GM19452 (cell line): Measurements from ENCODE around the gene ITGA7.

Experiments
- ATAC-seq: cut with Tn5 transposase; IDR thresholded peaks from one replicate; pipeline ENCODE4 v1.9.1; 2021; ENCODE audit not compliant: unreplicated experiment

ITGA7 gene

DNA sequence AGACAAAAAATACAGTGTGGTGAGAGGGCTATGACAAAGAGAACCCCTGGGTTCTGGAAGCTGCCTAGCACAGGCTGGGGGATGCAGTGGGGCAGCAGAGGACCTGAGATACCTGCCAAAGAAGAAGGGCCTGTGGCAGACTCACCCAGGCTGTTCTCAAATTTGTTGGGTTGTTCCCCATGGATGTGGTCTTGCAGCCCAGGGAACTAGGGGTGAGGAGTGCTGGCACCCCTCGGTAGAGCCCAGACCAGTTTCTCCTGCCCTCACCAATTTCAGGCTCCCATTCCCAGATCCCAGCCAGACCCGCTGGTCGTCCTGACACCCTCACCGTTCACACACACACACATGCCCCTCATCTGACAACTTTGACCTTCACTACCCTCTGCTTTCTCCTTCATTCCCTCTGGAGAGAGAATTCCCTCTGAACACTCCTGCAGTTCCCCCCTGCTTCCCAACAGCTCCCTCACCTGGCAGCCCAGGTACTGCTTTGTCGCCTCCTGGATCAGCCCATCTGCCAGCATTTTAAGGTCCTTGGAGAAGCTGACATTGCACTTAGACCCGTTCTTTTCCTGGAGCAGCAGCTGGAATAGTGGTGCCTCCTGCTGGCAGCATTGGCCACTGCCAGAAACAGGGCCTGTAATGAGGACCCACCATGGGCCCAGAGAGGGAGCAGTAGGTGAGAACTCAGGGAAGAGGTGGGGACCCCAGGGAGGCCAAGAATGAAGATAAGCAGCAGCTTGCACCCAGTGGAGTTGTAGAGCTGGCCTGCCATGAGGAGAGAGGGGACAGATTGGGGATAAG is 29.3 kb upstream of the ITGA7 start:
- ATAC-seq: no peak

DNA sequence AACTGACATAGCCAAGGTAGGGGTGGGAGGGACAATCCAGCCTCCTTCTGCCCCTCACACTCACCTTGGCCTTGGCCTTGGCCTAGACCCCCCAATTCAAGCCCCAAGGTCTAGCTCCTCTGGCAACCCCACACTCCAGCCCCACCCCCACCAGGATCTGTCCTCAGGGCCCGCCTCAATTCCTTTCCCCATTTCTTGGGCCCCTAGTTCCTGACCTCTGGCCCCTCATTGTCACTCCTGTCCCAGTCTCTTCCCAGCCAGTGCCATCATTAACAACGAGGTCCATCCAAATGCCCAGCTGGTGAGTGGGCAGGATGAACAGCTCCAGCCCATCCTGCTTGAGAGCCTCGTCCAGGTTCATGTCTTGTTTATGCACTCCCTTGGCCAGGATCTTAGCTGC is 28.4 kb upstream of the ITGA7 start:
- no peak for ATAC-seq

DNA sequence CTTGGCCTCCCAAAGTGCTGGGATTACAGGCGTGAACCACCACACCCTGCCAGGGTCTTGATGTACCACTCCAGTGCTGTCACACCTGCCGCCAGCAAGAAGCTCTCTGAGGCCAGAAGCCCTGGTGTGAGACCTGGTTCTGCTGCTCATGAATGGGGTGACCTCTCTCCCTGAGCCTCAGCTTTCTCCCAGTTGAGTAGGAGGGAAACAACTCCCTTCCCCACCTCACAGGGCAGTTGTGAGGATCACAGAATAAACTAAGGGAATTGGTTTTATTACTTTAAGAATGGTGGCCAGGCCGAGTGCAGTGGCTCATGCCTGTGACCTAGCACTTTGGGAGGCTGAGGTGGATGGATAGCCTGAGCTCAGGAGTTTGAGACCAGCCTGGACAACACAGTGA is 26.9 kb upstream of the ITGA7 start:
- ATAC-seq: no peak

DNA sequence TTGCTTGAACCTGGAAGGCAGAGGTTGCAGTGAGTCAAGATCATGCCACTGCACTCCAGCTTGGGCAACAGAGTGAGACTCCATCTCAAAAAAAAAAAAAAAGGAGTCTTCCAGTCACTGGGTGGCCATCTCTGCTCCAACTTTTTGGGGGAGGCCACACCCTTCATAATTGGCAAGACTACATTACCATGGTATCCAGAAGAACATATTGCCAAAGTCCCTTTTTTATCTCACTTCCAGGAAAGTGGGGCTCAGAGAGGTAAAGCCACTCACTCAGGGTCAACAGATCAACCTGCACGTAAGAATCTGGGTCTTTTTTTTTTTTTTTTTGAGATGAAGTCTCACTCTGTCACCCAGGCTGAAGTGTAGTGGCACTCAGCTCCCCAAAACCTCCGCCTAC is 26.2 kb upstream of the ITGA7 start:
- ATAC-seq: no peak

DNA sequence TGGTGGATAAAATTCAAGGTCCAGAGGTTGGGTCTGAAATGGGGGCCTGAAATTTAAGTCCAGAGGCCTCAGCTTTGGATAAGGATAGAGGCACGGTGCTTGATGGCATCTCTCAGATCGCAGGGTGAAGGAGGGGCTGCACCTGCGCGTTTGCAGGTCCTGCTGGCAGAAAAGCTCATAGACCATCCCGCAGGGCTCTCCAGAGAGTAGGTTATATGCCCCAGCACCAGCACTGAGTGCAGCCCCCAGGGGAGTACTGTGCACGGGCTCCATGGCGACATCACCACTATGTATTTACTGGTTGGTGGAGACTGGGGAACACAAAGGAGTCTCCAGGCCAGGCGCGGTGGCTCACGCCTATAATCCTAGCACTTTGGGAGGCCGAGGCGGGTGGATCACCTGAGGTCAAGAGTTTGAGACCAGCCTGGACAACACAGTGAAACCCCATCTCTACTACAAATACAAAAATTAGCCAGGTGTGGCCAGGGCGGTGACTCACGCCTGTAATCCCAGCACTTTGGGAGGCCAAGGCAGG is 25.4 kb upstream of the ITGA7 start:
- ATAC-seq: no peak

DNA sequence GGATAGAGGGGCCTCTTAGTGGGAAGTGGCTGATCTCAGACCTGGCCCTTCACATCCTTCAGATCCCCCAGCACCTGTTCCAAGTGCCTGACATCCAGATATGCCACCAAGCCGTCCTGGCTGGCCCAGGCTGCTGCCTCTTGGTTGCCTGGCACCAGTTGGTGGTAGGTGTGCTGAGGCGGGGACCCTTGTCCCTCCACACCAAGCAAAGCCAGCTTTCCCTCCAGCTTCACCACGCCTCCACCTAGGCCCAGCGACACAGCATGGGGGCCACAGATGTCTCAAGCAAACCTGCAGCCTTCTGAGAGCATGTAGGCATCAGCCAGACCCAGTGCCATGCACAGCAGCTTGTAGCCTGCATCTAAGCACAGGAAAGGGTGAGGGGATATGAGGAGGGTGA is 24.6 kb upstream of the ITGA7 start:
- no peak for ATAC-seq

DNA sequence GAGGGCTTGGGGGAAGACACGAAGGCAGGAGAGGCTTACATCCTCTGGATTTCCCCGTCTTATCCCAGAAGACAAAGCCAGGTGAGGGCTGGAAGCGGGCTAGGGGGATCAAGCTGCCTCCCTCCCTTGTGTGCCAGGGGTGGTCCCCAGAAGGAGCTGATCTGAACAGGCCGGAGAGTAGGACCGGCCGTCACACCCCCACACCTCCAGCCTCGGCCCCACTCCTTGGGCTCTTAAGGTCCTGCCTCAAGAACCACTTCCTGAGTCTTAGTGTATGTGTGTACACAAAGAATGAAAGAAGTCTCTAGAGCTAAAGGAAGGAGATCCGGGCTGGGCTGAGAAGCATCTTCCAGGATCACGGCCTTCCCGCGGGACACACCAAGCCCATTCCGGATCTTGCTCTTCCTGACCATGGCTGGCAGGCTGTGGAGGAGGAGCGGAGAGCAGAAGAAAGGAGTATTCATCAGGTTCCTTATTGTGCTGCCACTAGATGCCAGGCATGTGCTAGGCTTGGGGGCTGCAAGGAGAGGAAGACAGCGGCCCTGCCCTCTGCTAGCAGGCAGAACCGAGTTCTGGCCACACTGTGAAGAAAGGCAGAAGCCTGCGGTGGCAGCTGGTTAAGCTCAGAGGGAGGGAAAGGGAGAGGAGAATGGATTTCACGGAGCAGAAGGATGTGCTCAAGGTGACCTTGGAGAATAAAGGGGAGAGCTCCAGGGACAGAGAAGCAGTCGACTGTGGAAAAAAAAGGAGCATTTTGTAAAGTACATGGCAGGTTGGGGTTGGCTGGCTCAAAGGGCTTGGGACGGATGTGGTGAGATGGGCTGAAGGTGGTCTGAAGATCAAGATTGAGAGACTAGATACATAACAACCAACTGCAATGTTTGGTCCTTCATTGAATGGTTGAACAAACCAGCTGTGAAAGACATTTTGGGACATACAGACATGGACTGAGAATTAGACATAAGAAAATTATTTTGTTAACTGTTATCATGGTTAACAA is 22.4 kb upstream of the ITGA7 start:
- peak; percentile 42 for ATAC-seq

DNA sequence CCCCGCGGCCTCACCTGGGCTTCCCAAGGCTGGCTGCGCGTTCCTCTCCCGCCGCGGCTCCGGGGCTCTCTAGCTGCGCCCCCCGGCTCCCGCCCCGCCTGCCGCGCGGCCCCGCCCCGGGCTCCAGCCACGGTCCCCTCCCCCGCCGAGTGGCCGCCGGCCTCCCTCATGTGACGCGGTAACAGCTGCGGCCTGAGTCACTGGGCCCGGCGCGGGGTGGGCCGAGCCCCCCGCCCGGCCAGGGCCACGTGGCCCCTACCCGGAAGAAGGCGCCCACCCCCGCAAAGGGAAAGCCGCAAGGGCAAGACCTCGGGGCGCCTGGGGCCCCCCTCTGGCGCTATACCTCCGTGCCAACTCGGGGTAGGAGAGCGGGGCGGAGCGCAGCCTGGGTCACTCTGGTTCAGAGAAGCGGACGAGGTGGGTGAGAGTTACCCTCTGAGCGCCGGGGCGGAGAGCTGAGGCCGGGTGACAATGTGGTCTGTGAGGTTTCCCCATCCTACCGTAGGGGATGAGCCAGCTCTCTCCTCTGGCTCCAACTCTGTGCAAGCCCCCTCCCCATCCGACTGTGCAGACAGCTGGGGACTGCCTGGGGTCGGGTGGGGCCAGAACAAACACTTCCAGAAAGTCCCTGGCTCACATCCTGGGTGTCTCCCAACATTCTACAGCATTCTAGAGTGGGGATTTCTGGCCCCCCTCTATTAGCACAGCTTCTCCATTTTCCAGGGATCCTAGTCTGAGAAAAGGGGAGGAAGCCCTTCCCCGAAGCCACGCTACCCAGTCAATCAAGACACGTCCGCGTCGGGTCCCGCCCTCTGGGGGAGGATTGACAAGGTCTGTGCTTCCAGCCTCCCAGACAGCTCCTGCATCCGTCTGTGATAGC is 21.5 kb upstream of the ITGA7 start, which contains the start of gene CD63:
Gene CD63, minus strand, starts transcription at position 71 of the 880 bp plus-strand sequence. CDS start 668 bp downstream, outside the sequence.
- peak; percentile 55 for ATAC-seq

DNA sequence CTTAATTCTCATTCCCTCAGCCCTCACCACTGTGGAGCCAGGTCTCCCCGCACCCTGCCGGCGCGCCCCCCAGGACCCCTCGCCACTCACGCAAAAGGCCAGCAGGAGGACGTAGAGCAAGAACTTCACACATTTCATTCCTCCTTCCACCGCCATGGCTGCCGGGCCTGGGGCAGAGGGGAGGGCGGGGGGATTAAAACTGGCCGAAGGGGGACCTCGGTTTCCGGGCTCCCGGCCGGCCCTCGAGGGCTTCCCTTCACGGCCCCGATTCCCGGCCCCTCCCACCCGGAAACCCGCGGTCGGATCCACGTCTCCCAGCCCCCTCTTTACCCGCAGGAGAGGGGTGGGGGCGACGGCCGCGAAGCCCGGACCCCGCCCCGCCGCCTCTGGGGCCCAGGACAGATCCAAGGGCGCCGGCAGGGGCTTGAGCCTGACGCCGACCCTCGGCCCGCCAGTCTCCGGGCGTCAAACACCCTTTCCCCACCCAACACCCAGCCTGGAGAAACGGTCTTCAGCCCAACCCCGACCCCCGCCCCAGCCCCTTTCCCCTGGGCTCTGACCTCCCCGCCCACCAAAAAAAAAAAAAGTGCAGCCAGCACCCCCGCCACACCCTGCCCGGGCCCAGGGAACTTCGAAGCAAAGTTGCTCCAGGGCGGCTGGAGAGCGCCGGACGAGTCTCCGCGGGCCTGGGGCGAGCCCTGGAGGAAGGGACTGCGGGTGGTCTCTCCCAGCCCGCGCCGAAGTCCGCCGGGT is 20.7 kb upstream of the ITGA7 start:
- ATAC-seq: peak; percentile 23

DNA sequence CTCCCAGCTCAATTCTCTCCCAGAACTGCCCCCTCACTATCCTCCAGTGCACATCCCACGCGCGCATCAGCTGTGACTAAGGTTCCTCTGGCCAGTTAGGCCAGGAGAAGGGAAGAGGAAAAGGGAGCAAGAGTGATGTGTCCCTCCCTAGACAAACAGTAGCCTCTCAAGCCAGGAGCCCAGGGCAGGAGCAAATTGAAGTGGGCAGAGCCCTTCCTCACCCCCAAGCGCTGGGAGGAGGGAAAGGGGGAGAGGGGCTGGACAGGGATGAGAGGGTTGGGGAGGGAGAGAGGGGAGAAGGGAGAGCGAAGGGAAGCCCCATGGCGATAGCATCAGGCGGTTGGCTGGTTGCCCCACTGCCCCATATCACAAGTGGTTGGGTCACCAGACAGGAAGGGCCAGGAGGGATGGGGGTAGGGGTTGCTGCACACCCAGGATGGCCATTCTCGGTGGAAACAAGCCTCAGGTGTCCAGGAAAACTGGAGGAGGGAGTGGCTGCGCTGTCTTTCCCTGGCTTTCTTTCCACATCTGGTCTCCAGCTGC is 20.0 kb upstream of the ITGA7 start:
- ATAC-seq: no peak

DNA sequence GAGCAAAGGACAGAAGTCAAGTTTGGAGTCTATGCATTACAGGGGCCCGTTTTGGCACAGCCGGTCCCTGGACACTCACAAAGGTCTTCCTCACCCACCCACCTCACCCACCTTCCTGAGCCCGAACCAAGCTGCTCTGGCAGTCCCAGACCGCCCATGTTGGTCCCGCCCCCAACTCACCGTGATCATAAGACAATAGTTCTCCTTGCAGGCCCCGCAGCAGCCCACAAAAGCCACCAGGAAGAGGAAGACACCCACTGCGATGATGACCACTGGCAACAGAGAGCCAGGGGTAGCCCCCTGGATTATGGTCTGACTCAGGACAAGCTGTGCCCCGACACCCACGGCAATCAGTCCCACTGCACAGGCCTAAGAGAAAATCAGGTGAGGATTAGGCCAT is 19.3 kb upstream of the ITGA7 start:
- no peak for ATAC-seq

DNA sequence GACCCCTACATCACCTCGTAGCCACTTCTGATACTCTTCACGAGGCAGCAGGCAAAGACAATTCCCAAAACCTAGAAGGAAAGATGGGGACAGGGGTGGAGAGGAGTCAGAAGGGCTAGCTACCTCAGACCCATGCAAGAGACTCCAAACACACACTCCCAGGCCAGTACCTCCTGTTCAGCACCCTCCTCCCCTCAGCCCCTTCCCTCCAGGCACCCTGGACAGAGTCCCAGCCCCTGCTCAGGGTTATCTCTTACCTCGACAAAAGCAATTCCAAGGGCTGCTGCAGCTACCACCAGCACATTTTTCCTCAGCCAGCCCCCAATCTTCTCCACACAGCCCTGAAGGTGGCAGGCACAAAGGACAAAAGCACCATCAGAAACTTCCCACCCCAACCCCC is 17.9 kb upstream of the ITGA7 start:
- no peak for ATAC-seq

DNA sequence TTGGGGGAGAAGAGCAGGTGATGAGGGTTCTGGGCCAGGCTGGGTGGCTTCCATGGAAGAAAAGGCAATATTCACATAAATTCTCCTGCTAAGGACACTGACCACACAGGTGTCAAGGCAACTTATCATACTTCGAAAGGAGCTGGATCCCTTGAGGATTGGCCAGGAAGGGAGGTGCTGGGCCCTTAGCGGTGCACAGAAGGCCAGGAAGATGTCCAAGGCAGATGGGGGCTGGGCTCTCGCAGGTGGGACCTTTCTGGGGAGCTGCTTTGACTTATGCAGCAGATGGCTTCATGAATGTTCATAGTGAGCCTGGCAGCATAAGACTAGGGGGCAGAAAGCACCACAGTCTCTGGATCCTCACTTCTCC is 17.2 kb upstream of the ITGA7 start:
- ATAC-seq: no peak

DNA sequence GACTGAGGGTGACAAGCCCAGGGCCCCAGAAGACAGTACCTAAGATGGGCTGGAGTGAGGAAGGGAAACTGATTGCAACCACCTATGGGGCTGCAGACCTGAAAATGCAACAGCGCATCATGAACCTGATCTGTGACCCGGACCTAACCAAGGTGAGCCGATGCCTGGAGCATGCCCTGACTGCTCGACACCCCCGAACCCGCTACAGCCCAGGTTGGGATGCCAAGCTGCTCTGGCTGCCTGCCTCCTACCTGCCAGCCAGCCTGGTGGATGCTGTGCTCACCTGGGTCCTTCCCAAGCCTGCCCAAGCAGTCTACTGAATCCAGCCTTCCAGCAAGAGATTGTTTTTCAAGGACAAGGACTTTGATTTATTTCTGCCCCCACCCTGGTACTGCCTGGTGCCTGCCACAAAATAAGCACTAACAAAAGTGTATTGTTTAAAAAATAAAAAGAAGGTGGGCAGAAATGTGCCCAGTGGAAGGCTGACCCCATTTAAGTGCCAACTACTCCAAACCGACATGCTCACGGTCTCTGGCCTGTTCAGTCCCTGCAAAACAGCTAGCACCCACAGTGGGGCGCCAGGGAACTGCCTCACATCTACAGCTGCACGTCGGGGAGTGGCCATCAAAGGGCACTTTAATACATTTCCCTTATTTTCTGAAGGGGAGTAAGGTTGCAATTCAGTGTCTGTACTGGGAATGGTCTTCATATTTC is 16.7 kb upstream of the ITGA7 start:
- ATAC-seq: no peak

DNA sequence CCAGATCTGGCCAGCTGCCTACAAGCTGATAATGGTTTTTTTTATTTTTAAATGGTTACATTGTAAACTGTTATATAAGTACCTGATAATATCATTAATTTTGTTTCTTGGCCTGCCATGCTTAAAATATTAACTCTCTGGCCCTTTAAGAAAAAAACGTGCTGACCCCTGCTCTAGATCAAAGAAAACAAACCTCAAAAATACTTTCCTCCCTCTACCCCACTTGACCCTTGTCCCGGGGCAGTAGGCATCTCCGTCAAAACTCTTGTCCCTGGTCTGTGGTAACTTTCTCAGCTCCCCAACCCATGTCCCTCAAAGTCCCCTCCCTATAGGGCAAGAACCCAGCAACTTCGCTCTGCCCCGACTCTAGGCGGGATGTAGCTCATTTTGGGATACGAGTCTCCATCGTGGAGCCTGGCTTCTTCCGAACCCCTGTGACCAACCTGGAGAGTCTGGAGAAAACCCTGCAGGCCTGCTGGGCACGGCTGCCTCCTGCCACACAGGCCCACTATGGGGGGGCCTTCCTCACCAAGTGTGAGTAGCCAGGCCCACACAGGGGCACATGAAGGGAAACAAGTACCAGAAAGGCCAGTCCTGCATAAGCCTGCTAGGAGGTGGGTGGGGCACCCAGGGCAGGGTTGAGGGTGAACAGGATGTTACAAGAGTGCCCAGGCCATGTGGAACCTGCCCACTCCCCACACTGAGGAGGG is 16.0 kb upstream of the ITGA7 start:
- no peak for ATAC-seq

DNA sequence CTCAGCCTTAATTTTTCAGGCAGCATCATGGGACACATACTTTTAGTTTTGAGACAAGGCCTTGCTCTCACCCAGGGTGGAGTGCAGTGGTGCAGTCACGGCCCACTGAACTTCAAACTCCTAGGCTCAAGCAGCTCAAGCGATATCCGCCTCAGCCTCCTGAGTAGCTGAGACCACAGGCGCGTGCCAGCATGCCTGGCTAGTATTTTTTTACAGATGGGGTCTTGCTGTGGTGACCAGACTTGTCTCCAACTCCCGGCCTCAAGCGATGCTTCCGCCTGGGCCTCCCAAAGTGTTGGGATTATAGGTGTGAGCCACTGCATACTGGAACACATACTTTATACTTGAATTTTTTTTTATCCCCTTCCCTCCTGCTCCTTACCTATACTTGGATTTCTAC is 15.2 kb upstream of the ITGA7 start:
- no peak for ATAC-seq

DNA sequence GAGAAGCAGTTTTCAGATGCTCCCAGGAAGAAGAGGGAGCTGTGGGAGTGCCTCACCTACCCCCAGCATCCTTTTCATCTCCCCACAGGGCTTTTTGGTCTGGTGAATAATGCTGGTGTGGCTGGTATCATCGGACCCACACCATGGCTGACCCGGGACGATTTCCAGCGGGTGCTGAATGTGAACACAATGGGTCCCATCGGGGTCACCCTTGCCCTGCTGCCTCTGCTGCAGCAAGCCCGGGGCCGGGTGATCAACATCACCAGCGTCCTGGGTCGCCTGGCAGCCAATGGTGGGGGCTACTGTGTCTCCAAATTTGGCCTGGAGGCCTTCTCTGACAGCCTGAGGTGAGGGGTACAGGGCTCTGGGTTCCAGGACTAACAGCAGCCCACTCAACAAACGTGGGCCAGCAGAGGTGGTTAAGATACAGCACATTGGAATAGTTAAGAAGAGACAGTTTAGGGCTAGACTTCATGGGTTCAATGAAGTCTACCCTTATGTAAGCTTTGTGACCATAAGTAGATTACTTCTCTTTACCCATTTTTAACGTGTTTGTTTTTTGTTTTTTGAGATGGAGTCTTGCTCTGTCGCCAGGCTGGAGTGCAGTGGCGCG is 14.0 kb upstream of the ITGA7 start:
- ATAC-seq: no peak

DNA sequence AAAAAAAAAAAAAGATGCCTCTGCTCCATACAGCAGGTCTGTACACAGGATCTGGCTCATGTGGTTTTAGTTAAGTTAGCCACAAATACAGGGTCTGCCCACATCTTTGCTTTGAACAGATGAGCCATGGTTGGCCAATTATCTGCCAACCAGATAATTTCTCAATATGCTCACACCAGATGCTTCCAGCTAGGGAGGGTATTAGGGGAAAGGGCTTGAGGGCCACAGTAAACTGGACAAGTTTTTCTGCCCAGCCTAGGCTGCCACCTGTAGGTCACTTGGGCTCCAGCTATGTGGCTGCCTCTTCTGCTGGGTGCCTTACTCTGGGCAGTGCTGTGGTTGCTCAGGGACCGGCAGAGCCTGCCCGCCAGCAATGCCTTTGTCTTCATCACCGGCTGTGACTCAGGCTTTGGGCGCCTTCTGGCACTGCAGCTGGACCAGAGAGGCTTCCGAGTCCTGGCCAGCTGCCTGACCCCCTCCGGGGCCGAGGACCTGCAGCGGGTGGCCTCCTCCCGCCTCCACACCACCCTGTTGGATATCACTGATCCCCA is 13.3 kb upstream of the ITGA7 start:
- ATAC-seq: no peak
